H9 (cell line): Measurements from ENCODE around the gene CDK14. TPM values are rescaled to one million over a fixed set of nuclear protein-coding genes. Genes with fewer than 3 reads are reported as not detected.

Source experiments
- DNase-seq: peaks from one replicate; pipeline ENCODE4 v3.0.0-alpha.2; 2017
- H2AFZ ChIP-seq: one replicate; pipeline ENCODE4 v1.6.1; 2013; ENCODE audit warnings: mild to moderate bottlenecking, low read length, control low read depth, moderate library complexity
- H2AK5ac ChIP-seq: 2 replicates; pipeline ENCODE4 v1.6.1; 2013; ENCODE audit warnings: low read length, control low read depth, mixed read lengths; ENCODE audit not compliant: insufficient read length
- H2BK120ac ChIP-seq: one replicate; pipeline ENCODE4 v1.6.1; 2013; ENCODE audit warnings: low read depth, mild to moderate bottlenecking, low read length, control low read depth, inconsistent platforms; ENCODE audit not compliant: poor library complexity, severe bottlenecking
- H2BK12ac ChIP-seq: 2 replicates; pipeline ENCODE4 v1.6.1; 2013; ENCODE audit warnings: low read length, control low read depth, mixed read lengths, low read depth; ENCODE audit not compliant: insufficient read length
- H2BK15ac ChIP-seq: 2 replicates; pipeline ENCODE4 v1.6.1; 2013; ENCODE audit warnings: low read depth, low read length, control low read depth
- H2BK20ac ChIP-seq: one replicate; pipeline ENCODE4 v1.6.1; 2013; ENCODE audit warnings: low read depth, mild to moderate bottlenecking, low read length, control low read depth, inconsistent platforms; ENCODE audit not compliant: poor library complexity, severe bottlenecking
- H2BK5ac ChIP-seq: 2 replicates; pipeline ENCODE4 v1.6.1; 2013; ENCODE audit warnings: low read length, control low read depth, mixed read lengths; ENCODE audit not compliant: insufficient read length
- H3K14ac ChIP-seq: 2 replicates; pipeline ENCODE4 v1.6.1; 2013; ENCODE audit warnings: low read length, control low read depth; ENCODE audit not compliant: insufficient read depth
- H3K18ac ChIP-seq: 2 replicates; pipeline ENCODE4 v1.6.1; 2013; ENCODE audit warnings: low read depth, mild to moderate bottlenecking, mixed read lengths, low read length, control low read depth; ENCODE audit not compliant: insufficient read length
- H3K23ac ChIP-seq: 2 replicates; pipeline ENCODE4 v1.6.1; 2013; ENCODE audit warnings: low read length, control low read depth, mixed read lengths, low read depth; ENCODE audit not compliant: insufficient read length
- H3K23me2 ChIP-seq: 2 replicates; pipeline ENCODE4 v1.6.1; 2013; ENCODE audit warnings: low read depth, mild to moderate bottlenecking, mixed read lengths, low read length, control low read depth; ENCODE audit not compliant: insufficient read length, poor library complexity, severe bottlenecking
- H3K27ac ChIP-seq: 2 replicates; pipeline ENCODE4 v1.5.1; 2013; ENCODE audit warnings: low read length, control low read depth, mixed read lengths, low read depth; ENCODE audit not compliant: insufficient read length
- H3K27me3 ChIP-seq: 2 replicates; pipeline ENCODE4 v1.6.1; 2013; ENCODE audit warnings: low read length, control low read depth, inconsistent platforms; ENCODE audit not compliant: insufficient read depth
- H3K4ac ChIP-seq: 2 replicates; pipeline ENCODE4 v1.6.1; 2013; ENCODE audit warnings: low read depth, mild to moderate bottlenecking, control low read depth, inconsistent platforms, low read length, moderate library complexity
- H3K4me1 ChIP-seq: 2 replicates; pipeline ENCODE4 v1.6.1; 2013; ENCODE audit warnings: low read length, control low read depth, inconsistent platforms; ENCODE audit not compliant: insufficient read depth
- H3K4me2 ChIP-seq: 2 replicates; pipeline ENCODE4 v1.6.1; 2013; ENCODE audit warnings: low read length, control low read depth, mixed read lengths; ENCODE audit not compliant: insufficient read length, insufficient read depth
- H3K56ac ChIP-seq: 2 replicates; pipeline ENCODE4 v1.6.1; 2013; ENCODE audit warnings: low read depth, mild to moderate bottlenecking, mixed read lengths, low read length, control low read depth; ENCODE audit not compliant: insufficient read length
- H3K79me1 ChIP-seq: 2 replicates; pipeline ENCODE4 v1.6.1; 2013; ENCODE audit warnings: low read depth, mild to moderate bottlenecking, moderate library complexity, low read length, control low read depth, inconsistent platforms; ENCODE audit not compliant: insufficient read depth, poor library complexity, severe bottlenecking
- H3K79me2 ChIP-seq: 2 replicates; pipeline ENCODE4 v1.6.1; 2013; ENCODE audit warnings: low read length, control low read depth, inconsistent platforms; ENCODE audit not compliant: insufficient read depth
- H3K9ac ChIP-seq: 2 replicates; pipeline ENCODE4 v1.6.1; 2013; ENCODE audit warnings: low read length, control low read depth, mixed read lengths; ENCODE audit not compliant: insufficient read length; ENCODE audit errors: extremely low read depth
- H3K9me3 ChIP-seq: one replicate; pipeline ENCODE4 v1.6.1; 2013; ENCODE audit warnings: low read depth, low read length, inconsistent platforms; ENCODE audit not compliant: control insufficient read depth
- H3T11ph ChIP-seq: one replicate; pipeline ENCODE4 v1.6.1; 2013; ENCODE audit warnings: mild to moderate bottlenecking, low read length, control low read depth, inconsistent platforms
- H4K20me1 ChIP-seq: one replicate; pipeline ENCODE4 v1.6.1; 2013; ENCODE audit not compliant: control insufficient read depth, insufficient read length, insufficient read depth
- H4K5ac ChIP-seq: 2 replicates; pipeline ENCODE4 v1.6.1; 2013; ENCODE audit warnings: low read depth, mild to moderate bottlenecking, mixed read lengths, low read length, control low read depth; ENCODE audit not compliant: insufficient read length
- H4K8ac ChIP-seq: replicated peaks from 2 replicates; pipeline ENCODE4 v1.6.1; 2013; ENCODE audit warnings: low read length, control low read depth, mixed read lengths, low read depth; ENCODE audit not compliant: insufficient read length
- H4K91ac ChIP-seq: 2 replicates; pipeline ENCODE4 v1.6.1; 2013; ENCODE audit warnings: low read depth, mild to moderate bottlenecking, moderate library complexity, mixed read lengths, low read length, control low read depth; ENCODE audit not compliant: insufficient read length
- H3K27ac Mint-ChIP-seq, 3 experiments: 2 replicates in 2 of 3; 3 replicates in 1 of 3; pipeline ENCODE4 v1.8.0; 2020 to 2021; ENCODE audit warnings: mixed read lengths in 3 of 3, mild to moderate bottlenecking in 1 of 3, moderate library complexity in 1 of 3
- H3K27me3 Mint-ChIP-seq: 2 replicates; pipeline ENCODE4 v1.8.0; 2021; ENCODE audit warnings: low read depth, mild to moderate bottlenecking, moderate library complexity, mixed read lengths
- H3K36me3 Mint-ChIP-seq, 3 experiments: 2 replicates in 2 of 3; 3 replicates in 1 of 3; pipeline ENCODE4 v1.8.0; 2020 to 2021; ENCODE audit warnings: low read depth in 3 of 3, mixed read lengths in 3 of 3; ENCODE audit not compliant: insufficient read depth in 1 of 3
- H3K4me1 Mint-ChIP-seq, 2 experiments: 2 replicates each; pipeline ENCODE4 v1.8.0; 2020; ENCODE audit warnings: mixed read lengths in 2 of 2
- H3K4me3 Mint-ChIP-seq, 2 experiments: 2 replicates in 1 of 2; 3 replicates in 1 of 2; pipeline ENCODE4 v1.8.0; 2020 to 2021; ENCODE audit warnings: mild to moderate bottlenecking in 2 of 2, mixed read lengths in 2 of 2, moderate library complexity in 1 of 2
- H3K9me3 Mint-ChIP-seq, 2 experiments: 2 replicates in 1 of 2; 3 replicates in 1 of 2; pipeline ENCODE4 v1.8.0; 2020; ENCODE audit warnings: mild to moderate bottlenecking in 2 of 2, mixed read lengths in 2 of 2, moderate library complexity in 1 of 2
- CTCF ChIP-seq: fragments of 200-600 bp; sonication (generic); conservative IDR thresholded peaks from 3 replicates; pipeline ENCODE4 v1.8.0; 2021; ENCODE audit warnings: antibody characterized with exemption, mild to moderate bottlenecking
- WGBS: extraction: QIAGEN DNeasy Blood & Tissue Kit; methylation state at CpG from one replicate; pipeline ENCODE4 v1.1.7; 2013; ENCODE audit warnings: missing lambda C conversion rate, low lambda C conversion rate, mixed read lengths; ENCODE audit not compliant: insufficient read length; ENCODE audit errors: extremely low coverage; 5-methylcytosine and 5-hydroxymethylcytosine counted together
- total RNA-seq: library from RNA; stranded (reverse); gene quantifications from 2 replicates; pipeline ENCODE4 v1.2.1, GENCODE V29; 2021

Gene CDK14
- total RNA-seq, 1 experiment from 2014 or later: 23.9 TPM

DNA sequence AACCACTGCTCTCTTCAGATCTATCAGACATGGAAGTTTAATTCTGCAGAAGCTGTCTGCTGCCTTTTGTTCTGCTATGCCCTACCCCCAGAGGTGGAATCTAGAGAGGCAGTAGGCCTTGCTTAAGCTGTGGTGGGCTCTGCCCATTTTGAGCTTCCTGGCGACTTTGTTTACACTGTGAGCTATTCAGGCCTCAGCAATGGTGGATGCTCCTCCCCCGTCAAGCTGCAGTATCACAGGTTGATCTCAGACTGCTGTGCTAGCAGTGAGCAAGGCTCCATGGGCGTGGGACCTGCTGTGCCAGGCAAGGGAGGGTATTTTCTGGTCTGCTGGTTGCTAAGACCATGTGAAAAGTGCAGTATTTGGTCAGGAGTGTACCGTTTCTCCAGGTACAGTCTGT is 45.1 kb upstream of the CDK14 start:
- Mint-ChIP-seq H3K36me3 (no peaks in the 10 kb centered on the region), H3K9me3 (no peaks in the 10 kb centered on the region), H3K4me1 (peaks cover 6 to 8% of the 10 kb centered on the region in 2 experiments), H3K27me3 (no peaks in the 10 kb centered on the region), H3K27ac (peak overlapping the region in 1 of 3 experiments; percentile 77; a peak in 2 of 7 replicates), H3K4me3 (no peak overlapping the region)
- Histone ChIP-seq H3K4ac (no peak overlapping the region), H2BK20ac (no peak overlapping the region), H3K79me2 (no peaks in the 10 kb centered on the region), H3K9ac (no peak overlapping the region), H3T11ph (no peak overlapping the region), H3K27me3 (no peaks in the 10 kb centered on the region), H2BK120ac (no peak overlapping the region), H4K20me1 (no peaks in the 10 kb centered on the region), H3K27ac (no peak overlapping the region), H3K4me1 (peaks cover 5% of the 10 kb centered on the region; the same call in 1 of the 2 replicates), H3K14ac (no peak overlapping the region; the same call in 1 of the 2 replicates), H3K4me2 (no peak overlapping the region), H2AFZ (peak overlapping the region; percentile 82), H3K56ac (no peak overlapping the region), H2BK12ac (no peak overlapping the region), H3K18ac (no peak overlapping the region), H2AK5ac (no peak overlapping the region), H4K5ac (no peak overlapping the region), H3K9me3 (no peaks in the 10 kb centered on the region), H3K23ac (no peak overlapping the region), H3K79me1 (no peaks in the 10 kb centered on the region), H3K23me2 (no peaks in the 10 kb centered on the region), H4K8ac (no peak overlapping the region), H2BK15ac (no peak overlapping the region), H2BK5ac (no peak overlapping the region), H4K91ac (no peak overlapping the region)
- no peak for TF ChIP-seq CTCF
- peak; percentile 42 for DNase-seq
- WGBS: no CpG with 5 or more reads among the region's 4 CpGs
